GM12878 (cell line): ENCODE results near the gene PRR7. TPM values are rescaled to one million over a fixed set of nuclear protein-coding genes. Genes with fewer than 3 reads are reported as not detected.
A peak's percentile ranks its signal among the peaks of the same experiment; 100 is the strongest.

Experiments used
- CBFB ChIP-seq: IDR thresholded peaks from 2 replicates; pipeline ENCODE4 v1.6.1; 2016; ENCODE audit warnings: antibody characterized with exemption, low read depth
- CHD4 ChIP-seq: fragments of 200-600 bp; sonication (generic); IDR thresholded peaks from 2 replicates; pipeline ENCODE4 v1.6.1; 2016; ENCODE audit warnings: mild to moderate bottlenecking
- CREB1 ChIP-seq: IDR thresholded peaks from 2 replicates; pipeline ENCODE4 v1.6.1; 2012; ENCODE audit warnings: low read depth, mild to moderate bottlenecking, inconsistent platforms
- EGR1 ChIP-seq, 2 experiments: IDR thresholded peaks; 1 replicate in 1 of 2; 2 replicates in 1 of 2; pipeline ENCODE4 v1.6.1; 2011 to 2012; ENCODE audit warnings: low read depth in 2 of 2, low read length in 2 of 2, borderline replicate concordance in 1 of 2, mild to moderate bottlenecking in 1 of 2, moderate library complexity in 1 of 2
- EP300 ChIP-seq, 2 experiments: fragments of 150-350 bp in 1 of 2; IDR thresholded peaks; 2 replicates each; pipeline ENCODE4 v1.6.1; 2011 to 2012; ENCODE audit warnings: low read depth in 2 of 2, low read length in 2 of 2, borderline replicate concordance in 1 of 2, improper control_type of control experiment in 1 of 2, inconsistent platforms in 1 of 2; ENCODE audit not compliant: control insufficient read depth in 1 of 2
- ESRRA ChIP-seq: IDR thresholded peaks from 2 replicates; pipeline ENCODE4 v1.6.1; 2012; ENCODE audit warnings: mild to moderate bottlenecking, low read length, improper control_type of control experiment
- EZH2 ChIP-seq: IDR thresholded peaks from 2 replicates; pipeline ENCODE4 v1.6.1; 2012; ENCODE audit warnings: low read depth, mild to moderate bottlenecking, control low read depth, inconsistent platforms, low read length, borderline replicate concordance; ENCODE audit not compliant: control insufficient read depth
- NBN ChIP-seq: fragments of 450-650 bp; IDR thresholded peaks from 2 replicates; pipeline ENCODE4 v1.6.1; 2016
- NFYB ChIP-seq: IDR thresholded peaks from 2 replicates; pipeline ENCODE4 v1.6.1; 2011; ENCODE audit warnings: low read depth, mild to moderate bottlenecking, low read length, improper control_type of control experiment, moderate library complexity; ENCODE audit not compliant: insufficient read depth
- POLR2AphosphoS5 ChIP-seq: IDR thresholded peaks from 2 replicates; pipeline ENCODE4 v1.6.1; 2011; ENCODE audit warnings: mild to moderate bottlenecking, low read length, inconsistent platforms
- RAD21 ChIP-seq: IDR thresholded peaks from 2 replicates; pipeline ENCODE4 v1.6.1; 2011; ENCODE audit warnings: mild to moderate bottlenecking, low read depth, low read length, moderate library complexity; ENCODE audit not compliant: insufficient read depth
- RB1 ChIP-seq: fragments of 450-650 bp; formaldehyde crosslinking; IDR thresholded peaks from 2 replicates; pipeline ENCODE4 v1.6.1; 2017; ENCODE audit warnings: mild to moderate bottlenecking, borderline replicate concordance
- RUNX3 ChIP-seq: IDR thresholded peaks from 2 replicates; pipeline ENCODE4 v1.6.1; 2012; ENCODE audit warnings: low read length, inconsistent platforms
- SIN3A ChIP-seq: IDR thresholded peaks from 2 replicates; pipeline ENCODE4 v1.6.1; 2012; ENCODE audit warnings: low read depth, low read length, improper control_type of control experiment
- SMAD1 ChIP-seq: fragments of 450-650 bp; IDR thresholded peaks from 2 replicates; pipeline ENCODE4 v1.6.1; 2018; ENCODE audit warnings: mild to moderate bottlenecking, low read depth; ENCODE audit not compliant: partially characterized antibody
- SRF ChIP-seq, 2 experiments: IDR thresholded peaks; 2 replicates each; pipeline ENCODE4 v1.6.1; 2011; ENCODE audit warnings: low read depth in 2 of 2, low read length in 2 of 2, mild to moderate bottlenecking in 1 of 2, moderate library complexity in 1 of 2
- STAT1 ChIP-seq: fragments of 450-650 bp; conservative IDR thresholded peaks from 2 replicates; pipeline ENCODE4 v1.6.1; 2014; ENCODE audit warnings: antibody characterized with exemption, mild to moderate bottlenecking
- SUPT20H ChIP-seq: IDR thresholded peaks from 2 replicates; pipeline ENCODE4 v1.6.1; 2011; ENCODE audit warnings: low read depth, mild to moderate bottlenecking, low read length, moderate library complexity, borderline replicate concordance; ENCODE audit not compliant: control insufficient read depth
- TARDBP ChIP-seq: IDR thresholded peaks from 2 replicates; pipeline ENCODE4 v1.6.1; 2016; ENCODE audit warnings: borderline replicate concordance
- ZNF622 ChIP-seq: fragments of 450-650 bp; IDR thresholded peaks from 2 replicates; pipeline ENCODE4 v1.6.1; 2017; ENCODE audit warnings: mild to moderate bottlenecking, inconsistent platforms
- polyA plus RNA-seq, 11 experiments: library from polyadenylated mRNA; depleted of rRNA in 4 of 11; unstranded in 6 of 11; stranded (reverse) in 5 of 11; fragments of >200 nt; fragmentation: Nextera tagmentation in 4 of 11; fragmentation: Illumina TruSeq in 1 of 11; extraction: Ambion mirVana in 4 of 11; extraction: Trizol in 1 of 11; gene quantifications; 1 replicate in 1 of 11; 2 replicates in 10 of 11; pipeline versions ENCODE4 v1.2.1 to v1.2.3, GENCODE V29; 2011 to 2016; ENCODE audit warnings: inconsistent platforms in 2 of 11, missing spikeins in 2 of 11, low read depth in 1 of 11
- total RNA-seq, 4 experiments: library from RNA; depleted of rRNA in 3 of 4; stranded (reverse); fragments of >200 nt in 3 of 4; fragmentation: Illumina TruSeq in 1 of 4; extraction: Trizol in 1 of 4; gene quantifications; 2 replicates each; pipeline versions ENCODE4 v1.2.1 to v1.2.3, GENCODE V29; 2013 to 2021
- TF ChIP-seq, protein P1 (sequence below): fragments of 450-650 bp; IDR thresholded peaks from 2 replicates; pipeline ENCODE4 v1.6.1; 2017; ENCODE audit warnings: antibody characterized with exemption, mild to moderate bottlenecking, moderate library complexity
- TF ChIP-seq, protein P2 (sequence below): fragments of 450-650 bp; formaldehyde crosslinking; IDR thresholded peaks from 2 replicates; pipeline ENCODE4 v1.5.0; 2022; ENCODE audit warnings: mild to moderate bottlenecking, missing genetic modification characterization
- TF ChIP-seq, protein P3 (sequence below): IDR thresholded peaks from 2 replicates; pipeline ENCODE4 v1.6.1; 2011; ENCODE audit warnings: borderline replicate concordance, low read depth, mild to moderate bottlenecking, moderate library complexity, low read length; ENCODE audit not compliant: insufficient read depth, poor library complexity, severe bottlenecking

PRR7 gene
- total and polyA plus RNA-seq, 10 of the 15 experiments (the other 5 are each of a cell fraction or from before 2014, with no cell fraction given) = 0.09 to 18.8 (median 4.6) TPM; not detected in 2

DNA sequence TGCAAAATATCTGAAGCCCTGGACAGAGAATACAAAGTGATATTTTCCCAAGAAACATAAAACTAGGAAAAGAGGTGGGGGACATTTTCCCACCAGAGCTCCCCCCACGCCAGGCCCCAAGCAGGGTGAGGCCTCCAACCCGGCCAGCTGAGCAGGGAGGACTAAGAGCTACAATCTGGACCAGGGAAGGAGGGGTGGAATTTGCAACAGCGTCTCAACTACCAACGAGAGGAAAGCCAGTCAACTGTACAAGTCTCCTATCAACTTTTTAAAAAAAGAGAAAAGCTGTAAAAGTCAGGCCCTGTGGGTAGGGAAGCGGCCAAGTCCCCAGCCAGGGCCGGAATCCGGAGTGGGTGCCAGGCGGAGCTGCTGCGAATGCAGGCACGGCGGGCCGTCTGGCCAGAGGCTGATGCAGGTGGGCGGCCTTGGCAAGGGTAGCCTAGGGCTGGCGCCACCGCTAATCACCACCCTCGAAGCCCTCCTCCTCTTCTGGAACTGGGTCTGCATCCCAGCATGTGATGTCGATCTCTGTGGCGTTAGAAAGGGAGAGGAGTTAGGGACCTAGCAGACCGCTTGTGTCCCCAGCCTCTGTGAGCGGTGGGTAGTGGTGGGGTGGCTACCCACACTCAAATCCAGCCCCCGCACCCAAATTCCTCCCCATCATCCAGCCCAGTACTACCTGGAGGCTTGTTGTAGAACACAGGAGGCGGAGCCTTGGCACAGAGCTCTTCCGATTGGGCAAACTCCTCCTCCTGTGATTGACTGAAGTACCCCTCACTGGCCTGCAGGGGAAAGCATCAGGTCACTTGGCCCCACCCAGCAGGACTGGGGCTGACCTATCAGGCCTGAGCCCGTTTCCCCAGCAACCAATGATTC lies 10.6 kb downstream of the PRR7 start (continued):
- TF ChIP-seq, protein P1, sequence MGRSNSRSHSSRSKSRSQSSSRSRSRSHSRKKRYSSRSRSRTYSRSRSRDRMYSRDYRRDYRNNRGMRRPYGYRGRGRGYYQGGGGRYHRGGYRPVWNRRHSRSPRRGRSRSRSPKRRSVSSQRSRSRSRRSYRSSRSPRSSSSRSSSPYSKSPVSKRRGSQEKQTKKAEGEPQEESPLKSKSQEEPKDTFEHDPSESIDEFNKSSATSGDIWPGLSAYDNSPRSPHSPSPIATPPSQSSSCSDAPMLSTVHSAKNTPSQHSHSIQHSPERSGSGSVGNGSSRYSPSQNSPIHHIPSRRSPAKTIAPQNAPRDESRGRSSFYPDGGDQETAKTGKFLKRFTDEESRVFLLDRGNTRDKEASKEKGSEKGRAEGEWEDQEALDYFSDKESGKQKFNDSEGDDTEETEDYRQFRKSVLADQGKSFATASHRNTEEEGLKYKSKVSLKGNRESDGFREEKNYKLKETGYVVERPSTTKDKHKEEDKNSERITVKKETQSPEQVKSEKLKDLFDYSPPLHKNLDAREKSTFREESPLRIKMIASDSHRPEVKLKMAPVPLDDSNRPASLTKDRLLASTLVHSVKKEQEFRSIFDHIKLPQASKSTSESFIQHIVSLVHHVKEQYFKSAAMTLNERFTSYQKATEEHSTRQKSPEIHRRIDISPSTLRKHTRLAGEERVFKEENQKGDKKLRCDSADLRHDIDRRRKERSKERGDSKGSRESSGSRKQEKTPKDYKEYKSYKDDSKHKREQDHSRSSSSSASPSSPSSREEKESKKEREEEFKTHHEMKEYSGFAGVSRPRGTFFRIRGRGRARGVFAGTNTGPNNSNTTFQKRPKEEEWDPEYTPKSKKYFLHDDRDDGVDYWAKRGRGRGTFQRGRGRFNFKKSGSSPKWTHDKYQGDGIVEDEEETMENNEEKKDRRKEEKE = no peak
- no peak for TF ChIP-seq CBFB
- no peak for TF ChIP-seq TARDBP
- TF ChIP-seq RUNX3 = no peak
- TF ChIP-seq NBN = no peak
- TF ChIP-seq SRF (IDR thresholded peaks at IDR 0.05; ENCODE audit: low read depth in 2 of 2, low read length in 2 of 2) = no peak
- no peak for TF ChIP-seq EZH2
- TF ChIP-seq POLR2AphosphoS5 = no peak
- no peak for TF ChIP-seq CHD4
- no peak for TF ChIP-seq ESRRA
- peak; percentile 82 for TF ChIP-seq NFYB
- no peak for TF ChIP-seq ZNF622
- no peak for TF ChIP-seq EP300 (IDR thresholded peaks at IDR 0.05; ENCODE audit: borderline replicate concordance in 1 of 2, control insufficient read depth in 1 of 2, low read depth in 2 of 2, low read length in 2 of 2)
- TF ChIP-seq, protein P2, sequence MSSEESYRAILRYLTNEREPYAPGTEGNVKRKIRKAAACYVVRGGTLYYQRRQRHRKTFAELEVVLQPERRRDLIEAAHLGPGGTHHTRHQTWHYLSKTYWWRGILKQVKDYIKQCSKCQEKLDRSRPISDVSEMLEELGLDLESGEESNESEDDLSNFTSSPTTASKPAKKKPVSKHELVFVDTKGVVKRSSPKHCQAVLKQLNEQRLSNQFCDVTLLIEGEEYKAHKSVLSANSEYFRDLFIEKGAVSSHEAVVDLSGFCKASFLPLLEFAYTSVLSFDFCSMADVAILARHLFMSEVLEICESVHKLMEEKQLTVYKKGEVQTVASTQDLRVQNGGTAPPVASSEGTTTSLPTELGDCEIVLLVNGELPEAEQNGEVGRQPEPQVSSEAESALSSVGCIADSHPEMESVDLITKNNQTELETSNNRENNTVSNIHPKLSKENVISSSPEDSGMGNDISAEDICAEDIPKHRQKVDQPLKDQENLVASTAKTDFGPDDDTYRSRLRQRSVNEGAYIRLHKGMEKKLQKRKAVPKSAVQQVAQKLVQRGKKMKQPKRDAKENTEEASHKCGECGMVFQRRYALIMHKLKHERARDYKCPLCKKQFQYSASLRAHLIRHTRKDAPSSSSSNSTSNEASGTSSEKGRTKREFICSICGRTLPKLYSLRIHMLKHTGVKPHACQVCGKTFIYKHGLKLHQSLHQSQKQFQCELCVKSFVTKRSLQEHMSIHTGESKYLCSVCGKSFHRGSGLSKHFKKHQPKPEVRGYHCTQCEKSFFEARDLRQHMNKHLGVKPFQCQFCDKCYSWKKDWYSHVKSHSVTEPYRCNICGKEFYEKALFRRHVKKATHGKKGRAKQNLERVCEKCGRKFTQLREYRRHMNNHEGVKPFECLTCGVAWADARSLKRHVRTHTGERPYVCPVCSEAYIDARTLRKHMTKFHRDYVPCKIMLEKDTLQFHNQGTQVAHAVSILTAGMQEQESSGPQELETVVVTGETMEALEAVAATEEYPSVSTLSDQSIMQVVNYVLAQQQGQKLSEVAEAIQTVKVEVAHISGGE (CRISPR knock-in tag) = no peak
- TF ChIP-seq, protein P3, sequence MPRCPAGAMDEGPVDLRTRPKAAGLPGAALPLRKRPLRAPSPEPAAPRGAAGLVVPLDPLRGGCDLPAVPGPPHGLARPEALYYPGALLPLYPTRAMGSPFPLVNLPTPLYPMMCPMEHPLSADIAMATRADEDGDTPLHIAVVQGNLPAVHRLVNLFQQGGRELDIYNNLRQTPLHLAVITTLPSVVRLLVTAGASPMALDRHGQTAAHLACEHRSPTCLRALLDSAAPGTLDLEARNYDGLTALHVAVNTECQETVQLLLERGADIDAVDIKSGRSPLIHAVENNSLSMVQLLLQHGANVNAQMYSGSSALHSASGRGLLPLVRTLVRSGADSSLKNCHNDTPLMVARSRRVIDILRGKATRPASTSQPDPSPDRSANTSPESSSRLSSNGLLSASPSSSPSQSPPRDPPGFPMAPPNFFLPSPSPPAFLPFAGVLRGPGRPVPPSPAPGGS = no peak
- TF ChIP-seq RAD21 = no peak
- no peak for TF ChIP-seq SUPT20H
- TF ChIP-seq EGR1 (IDR thresholded peaks at IDR 0.05; ENCODE audit: borderline replicate concordance in 1 of 2, low read depth in 2 of 2, low read length in 2 of 2) = no peak
- TF ChIP-seq STAT1 = no peak
- TF ChIP-seq SMAD1 = no peak
- TF ChIP-seq CREB1 = no peak
- TF ChIP-seq SIN3A = no peak
- TF ChIP-seq RB1 = no peak
